Keratinocyte (primary cell): Measurements from ENCODE around the gene ELAVL2. TPM values are rescaled to one million over a fixed set of nuclear protein-coding genes. Genes with fewer than 3 reads are reported as not detected.

Experiments used
- DNase-seq: peaks from one replicate; pipeline ENCODE4 v3.0.0-alpha.2; 2011; ENCODE audit warnings: low read depth, missing footprints, low spot score
- FAIRE-seq: peaks from 2 replicates; lab custom pipeline; 2011; peaks lifted over from hg19 to GRCh38; lab: Jason Lieb, UNC
- H2AFZ ChIP-seq: 2 replicates; pipeline ENCODE4 v1.6.0; 2012; ENCODE audit warnings: low read length, control low read depth, inconsistent platforms; ENCODE audit not compliant: control insufficient read depth
- H3K27ac ChIP-seq: 2 replicates; pipeline ENCODE4 v1.5.1; 2011; ENCODE audit warnings: low read length; ENCODE audit not compliant: control insufficient read depth, insufficient read depth
- H3K27me3 ChIP-seq: 3 replicates; pipeline ENCODE4 v1.6.0; 2011; ENCODE audit warnings: low read length; ENCODE audit not compliant: control insufficient read depth, insufficient read depth; ENCODE audit errors: extremely low read depth
- H3K36me3 ChIP-seq, 2 experiments: 2 replicates in 1 of 2; 3 replicates in 1 of 2; pipeline ENCODE4 v1.5.1; 2011; ENCODE audit warnings: low read length in 2 of 2, mild to moderate bottlenecking in 1 of 2; ENCODE audit not compliant: control insufficient read depth in 2 of 2, insufficient read depth in 2 of 2; ENCODE audit errors: extremely low read depth in 1 of 2
- H3K4me1 ChIP-seq: 3 replicates; pipeline ENCODE4 v1.5.1; 2011; ENCODE audit warnings: low read length; ENCODE audit not compliant: control insufficient read depth, insufficient read depth; ENCODE audit errors: extremely low read depth
- H3K4me2 ChIP-seq: 3 replicates; pipeline ENCODE4 v1.6.0; 2011; ENCODE audit warnings: low read depth, low read length; ENCODE audit not compliant: control insufficient read depth, insufficient read depth; ENCODE audit errors: extremely low read depth
- H3K4me3 ChIP-seq, 3 experiments: fragments of 200-600 bp in 1 of 3; sonication (generic) in 1 of 3; 2 replicates in 2 of 3; 3 replicates in 1 of 3; pipeline ENCODE4 v1.5.1; 2011 to 2016; ENCODE audit warnings: low read length in 3 of 3, mild to moderate bottlenecking in 3 of 3, control low read depth in 2 of 3, inconsistent platforms in 1 of 3, low read depth in 1 of 3, mixed read lengths in 1 of 3, mixed run types in 1 of 3, moderate library complexity in 1 of 3; ENCODE audit not compliant: control insufficient read depth in 2 of 3, insufficient read depth in 2 of 3; ENCODE audit errors: extremely low read depth in 1 of 3
- H3K79me2 ChIP-seq: 2 replicates; pipeline ENCODE4 v1.6.0; 2012; ENCODE audit warnings: low read length; ENCODE audit not compliant: control insufficient read depth, insufficient read depth
- H3K9ac ChIP-seq: 3 replicates; pipeline ENCODE4 v1.6.0; 2011; ENCODE audit warnings: low read length; ENCODE audit not compliant: control insufficient read depth, insufficient read depth; ENCODE audit errors: extremely low read depth
- H3K9me1 ChIP-seq: 3 replicates; pipeline ENCODE4 v1.6.0; 2011; ENCODE audit warnings: low read length; ENCODE audit not compliant: control insufficient read depth, insufficient read depth; ENCODE audit errors: extremely low read depth
- H3K9me3 ChIP-seq: 2 replicates; pipeline ENCODE4 v1.5.1; 2012; ENCODE audit warnings: low read depth, low read length; ENCODE audit not compliant: control insufficient read depth
- H4K20me1 ChIP-seq: 3 replicates; pipeline ENCODE4 v1.6.0; 2011; ENCODE audit warnings: low read length; ENCODE audit not compliant: control insufficient read depth, insufficient read depth; ENCODE audit errors: extremely low read depth
- CTCF ChIP-seq, 3 experiments: IDR thresholded peaks in 1 of 3; conservative IDR thresholded peaks in 1 of 3; optimal IDR thresholded peaks in 1 of 3; 2 replicates in 2 of 3; 3 replicates in 1 of 3; pipeline versions ENCODE3 to v1.5.1; 2011; ENCODE audit warnings: low read length in 3 of 3, mild to moderate bottlenecking in 3 of 3, moderate library complexity in 2 of 3, control low read depth in 1 of 3, inconsistent platforms in 1 of 3; ENCODE audit not compliant: insufficient read depth in 2 of 3; ENCODE audit errors: extremely low read depth in 1 of 3
- EZH2 ChIP-seq: IDR thresholded peaks from one replicate; pipeline ENCODE4 v1.6.1; 2012; ENCODE audit warnings: inconsistent platforms, mild to moderate bottlenecking, low read length, moderate library complexity
- dilution Hi-C: fragments of 300-500 bp; cut with MboI; formaldehyde crosslinking; loops from one replicate; pipeline ENCODE4 v1.7.0; 2020; ENCODE audit warnings: low sequenced_read_pairs; ENCODE audit not compliant: extremely low pct_ligation_motif_present
- polyA plus RNA-seq, 5 experiments: library from polyadenylated mRNA; depleted of rRNA in 3 of 5; stranded (reverse) in 3 of 5; stranded (forward) in 1 of 5; unstranded in 1 of 5; fragments of >200 nt; gene quantifications; 1 replicate in 1 of 5; 2 replicates in 3 of 5; 3 replicates in 1 of 5; pipeline versions ENCODE4 v1.2.1 to v1.2.3, GENCODE V29; 2011 to 2012; ENCODE audit warnings: missing spikeins in 2 of 5, low read depth in 1 of 5, low replicate concordance in 1 of 5

Gene ELAVL2
- polyA plus RNA-seq, 1 donor (not counting 4 experiments of a cell fraction or from before 2014, with no cell fraction given) = 4.3 TPM

- Histone ChIP-seq H3K79me2 (no peaks in the 10 kb centered on the region), H3K27ac (no peak overlapping the region), H2AFZ (no peak overlapping the region), H4K20me1 (no peaks in the 10 kb centered on the region), H3K4me1 (peaks cover 24% of the 10 kb centered on the region), H3K9me1 (no peaks in the 10 kb centered on the region), H3K9me3 (no peaks in the 10 kb centered on the region), H3K4me2 (no peak overlapping the region), H3K4me3 (no peak overlapping the region), H3K27me3 (no peaks in the 10 kb centered on the region), H3K36me3 (peaks cover 0 to 3% of the 10 kb centered on the region in 2 experiments), H3K9ac (no peak overlapping the region)
- TF ChIP-seq EZH2 (no peak), CTCF (optimal IDR thresholded peaks at IDR 0.05 in 1 of 3, IDR thresholded peaks at IDR 0.05 in 1 of 3, conservative IDR thresholded peaks at IDR 0.05 in 1 of 3; ENCODE audit: extremely low read depth in 1 of 3, insufficient read depth in 2 of 3, low read length in 3 of 3) (no peak)
- no peak for DNase-seq
- dilution Hi-C loops = no loop called here
- no peak for FAIRE-seq
Measured at GRCh38 chr9:23764219-23764618, 61.8 kb downstream of the ELAVL2 start.

DNA sequence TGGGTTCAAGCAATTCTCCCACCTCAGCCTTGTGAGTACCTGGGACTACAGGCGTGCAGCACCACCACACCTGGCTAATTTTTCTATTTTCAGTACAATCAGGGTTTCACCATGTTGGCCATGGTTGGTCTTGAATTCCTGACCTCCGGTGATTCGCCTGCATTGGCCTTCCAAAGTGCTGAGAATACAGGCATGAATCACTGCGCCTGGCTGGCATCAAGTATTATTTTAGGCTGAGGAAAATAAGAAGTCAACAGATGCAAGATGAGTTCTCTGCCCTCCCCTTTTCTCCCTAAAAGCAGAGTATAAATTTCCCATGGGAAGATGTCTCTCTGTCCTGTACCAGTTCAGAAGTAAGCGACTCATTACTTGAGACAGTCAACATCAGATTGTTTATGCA, 71.5 kb downstream of the ELAVL2 start:
- H3K9me1 ChIP-seq = no peaks in the 10 kb centered on the region
- no peak overlapping the region for H2AFZ ChIP-seq
- no peak overlapping the region for H3K27ac ChIP-seq
- no peaks in the 10 kb centered on the region for H3K79me2 ChIP-seq
- no peak overlapping the region for H3K4me3 ChIP-seq
- H3K9ac ChIP-seq = no peak overlapping the region
- no peaks in the 10 kb centered on the region for H4K20me1 ChIP-seq
- H3K4me2 ChIP-seq = no peak overlapping the region
- FAIRE-seq = peak; percentile 20
- no peak for TF ChIP-seq EZH2
- no peak for TF ChIP-seq CTCF (optimal IDR thresholded peaks at IDR 0.05 in 1 of 3, IDR thresholded peaks at IDR 0.05 in 1 of 3, conservative IDR thresholded peaks at IDR 0.05 in 1 of 3; ENCODE audit: extremely low read depth in 1 of 3, insufficient read depth in 2 of 3, low read length in 3 of 3)
- H3K4me1 ChIP-seq = peaks cover 20% of the 10 kb centered on the region
- H3K27me3 ChIP-seq = no peaks in the 10 kb centered on the region
- H3K9me3 ChIP-seq = no peaks in the 10 kb centered on the region
- H3K36me3 ChIP-seq = no peaks in the 10 kb centered on the region
- dilution Hi-C loops = no loop called here
- DNase-seq = no peak
